Astrocyte (in vitro differentiated cells and primary cell): Measurements from ENCODE around the gene OLFM3. TPM values are rescaled to one million over a fixed set of nuclear protein-coding genes. Genes with fewer than 3 reads are reported as not detected.

Experiments
- DNase-seq: peaks from one replicate; pipeline ENCODE4 v3.0.0-alpha.2; 2010; ENCODE audit warnings: low read depth
- FAIRE-seq: peaks from 2 replicates; lab custom pipeline; 2011; peaks lifted over from hg19 to GRCh38; lab: Jason Lieb, UNC
- H2AFZ ChIP-seq: 2 replicates; pipeline ENCODE4 v1.6.0; 2012; ENCODE audit warnings: low read depth, low read length, inconsistent platforms
- H3K27ac ChIP-seq: 2 replicates; pipeline ENCODE4 v1.5.1; 2011; ENCODE audit warnings: low read depth, low read length, inconsistent platforms
- H3K27me3 ChIP-seq: 2 replicates; pipeline ENCODE4 v1.6.0; 2011; ENCODE audit warnings: low read length, inconsistent platforms; ENCODE audit not compliant: insufficient read depth
- H3K36me3 ChIP-seq: 2 replicates; pipeline ENCODE4 v1.5.1; 2011; ENCODE audit warnings: low read length, inconsistent platforms; ENCODE audit not compliant: insufficient read depth
- H3K4me1 ChIP-seq: 2 replicates; pipeline ENCODE4 v1.5.1; 2011; ENCODE audit warnings: low read length, inconsistent platforms; ENCODE audit not compliant: insufficient read depth
- H3K4me2 ChIP-seq: 2 replicates; pipeline ENCODE4 v1.6.0; 2012; ENCODE audit warnings: low read length, inconsistent platforms
- H3K4me3 ChIP-seq: 2 replicates; pipeline ENCODE4 v1.5.1; 2011; ENCODE audit warnings: low read depth, mild to moderate bottlenecking, low read length, inconsistent platforms; ENCODE audit not compliant: insufficient read depth
- H3K79me2 ChIP-seq: 2 replicates; pipeline ENCODE4 v1.6.0; 2012; ENCODE audit warnings: mild to moderate bottlenecking, low read length, inconsistent platforms; ENCODE audit not compliant: insufficient read depth
- H3K9ac ChIP-seq: 2 replicates; pipeline ENCODE4 v1.6.0; 2012; ENCODE audit warnings: mild to moderate bottlenecking, low read length, inconsistent platforms
- H3K9me3 ChIP-seq: 2 replicates; pipeline ENCODE4 v1.5.1; 2012; ENCODE audit warnings: low read depth, mild to moderate bottlenecking, low read length, inconsistent platforms; ENCODE audit not compliant: insufficient read depth
- H4K20me1 ChIP-seq: 2 replicates; pipeline ENCODE4 v1.6.0; 2012; ENCODE audit warnings: low read length, inconsistent platforms; ENCODE audit not compliant: insufficient read depth
- H3K27ac Mint-ChIP-seq: one replicate; pipeline ENCODE4 v1.8.0; 2021; ENCODE audit warnings: mild to moderate bottlenecking, mixed read lengths; ENCODE audit not compliant: unreplicated experiment
- H3K27me3 Mint-ChIP-seq: one replicate; pipeline ENCODE4 v1.8.0; 2021; ENCODE audit warnings: low read depth, mixed read lengths; ENCODE audit not compliant: unreplicated experiment
- H3K36me3 Mint-ChIP-seq: one replicate; pipeline ENCODE4 v1.8.0; 2021; ENCODE audit warnings: low read depth, mixed read lengths; ENCODE audit not compliant: unreplicated experiment
- H3K4me1 Mint-ChIP-seq: one replicate; pipeline ENCODE4 v1.8.0; 2021; ENCODE audit warnings: low read depth, mixed read lengths; ENCODE audit not compliant: unreplicated experiment
- H3K4me3 Mint-ChIP-seq: one replicate; pipeline ENCODE4 v1.8.0; 2021; ENCODE audit warnings: mild to moderate bottlenecking, moderate library complexity, mixed read lengths; ENCODE audit not compliant: unreplicated experiment
- H3K9me3 Mint-ChIP-seq: one replicate; pipeline ENCODE4 v1.8.0; 2021; ENCODE audit warnings: mild to moderate bottlenecking, mixed read lengths; ENCODE audit not compliant: unreplicated experiment
- EZH2 ChIP-seq: IDR thresholded peaks from 2 replicates; pipeline ENCODE4 v1.6.1; 2012; ENCODE audit warnings: mild to moderate bottlenecking, low read length, inconsistent platforms; ENCODE audit not compliant: insufficient read depth
- total RNA-seq: library from RNA; stranded (reverse); gene quantifications from 2 replicates; pipeline ENCODE4 v1.2.1, GENCODE V29; 2021
- TF ChIP-seq, protein P1 (sequence below): IDR thresholded peaks from 2 replicates; pipeline ENCODE4 v1.5.1; 2011; ENCODE audit warnings: low read depth, mild to moderate bottlenecking, inconsistent platforms, low read length, moderate library complexity; ENCODE audit not compliant: insufficient read depth

OLFM3 gene
- total RNA-seq, 1 donor from 2014 or later, result 0.11 TPM

DNA sequence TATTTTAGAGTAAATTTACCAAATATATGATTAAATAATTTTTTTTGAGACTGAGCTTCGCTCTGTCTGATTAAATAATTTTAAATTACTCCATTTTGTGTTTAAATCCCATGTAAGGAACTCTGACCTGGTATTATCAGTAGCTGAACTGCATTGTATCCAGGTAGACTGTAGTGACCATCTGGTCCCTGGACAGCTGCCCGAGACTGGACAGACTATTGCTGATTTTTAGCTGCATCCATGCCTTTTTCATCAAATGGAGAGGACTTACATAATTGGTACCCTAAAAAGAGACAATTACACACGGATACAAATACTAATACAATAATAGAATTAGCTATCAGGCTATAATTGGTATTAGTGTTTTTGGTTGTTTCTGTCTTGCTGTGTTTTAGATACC lies 20.6 kb downstream of the OLFM3 start:
- no peak overlapping the region for H3K27ac ChIP-seq
- H3K4me2 ChIP-seq, result no peak overlapping the region
- Mint-ChIP-seq H3K36me3 (no peaks in the 10 kb centered on the region), H3K4me1 (no peaks in the 10 kb centered on the region), H3K9me3 (no peaks in the 10 kb centered on the region), H3K4me3 (no peak overlapping the region), H3K27ac (no peak overlapping the region), H3K27me3 (no peaks in the 10 kb centered on the region)
- no peak overlapping the region for H2AFZ ChIP-seq
- H3K4me3 ChIP-seq, result no peak overlapping the region
- H3K9ac ChIP-seq, result no peak overlapping the region
- H3K36me3 ChIP-seq, result no peaks in the 10 kb centered on the region
- FAIRE-seq (no peak), DNase-seq (no peak)
- H4K20me1 ChIP-seq, result no peaks in the 10 kb centered on the region
- H3K79me2 ChIP-seq, result no peaks in the 10 kb centered on the region
- H3K4me1 ChIP-seq, result no peaks in the 10 kb centered on the region
- H3K27me3 ChIP-seq, result no peaks in the 10 kb centered on the region
- no peaks in the 10 kb centered on the region for H3K9me3 ChIP-seq
- TF ChIP-seq EZH2, result no peak
- TF ChIP-seq, protein P1, sequence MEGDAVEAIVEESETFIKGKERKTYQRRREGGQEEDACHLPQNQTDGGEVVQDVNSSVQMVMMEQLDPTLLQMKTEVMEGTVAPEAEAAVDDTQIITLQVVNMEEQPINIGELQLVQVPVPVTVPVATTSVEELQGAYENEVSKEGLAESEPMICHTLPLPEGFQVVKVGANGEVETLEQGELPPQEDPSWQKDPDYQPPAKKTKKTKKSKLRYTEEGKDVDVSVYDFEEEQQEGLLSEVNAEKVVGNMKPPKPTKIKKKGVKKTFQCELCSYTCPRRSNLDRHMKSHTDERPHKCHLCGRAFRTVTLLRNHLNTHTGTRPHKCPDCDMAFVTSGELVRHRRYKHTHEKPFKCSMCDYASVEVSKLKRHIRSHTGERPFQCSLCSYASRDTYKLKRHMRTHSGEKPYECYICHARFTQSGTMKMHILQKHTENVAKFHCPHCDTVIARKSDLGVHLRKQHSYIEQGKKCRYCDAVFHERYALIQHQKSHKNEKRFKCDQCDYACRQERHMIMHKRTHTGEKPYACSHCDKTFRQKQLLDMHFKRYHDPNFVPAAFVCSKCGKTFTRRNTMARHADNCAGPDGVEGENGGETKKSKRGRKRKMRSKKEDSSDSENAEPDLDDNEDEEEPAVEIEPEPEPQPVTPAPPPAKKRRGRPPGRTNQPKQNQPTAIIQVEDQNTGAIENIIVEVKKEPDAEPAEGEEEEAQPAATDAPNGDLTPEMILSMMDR, result no peak

DNA sequence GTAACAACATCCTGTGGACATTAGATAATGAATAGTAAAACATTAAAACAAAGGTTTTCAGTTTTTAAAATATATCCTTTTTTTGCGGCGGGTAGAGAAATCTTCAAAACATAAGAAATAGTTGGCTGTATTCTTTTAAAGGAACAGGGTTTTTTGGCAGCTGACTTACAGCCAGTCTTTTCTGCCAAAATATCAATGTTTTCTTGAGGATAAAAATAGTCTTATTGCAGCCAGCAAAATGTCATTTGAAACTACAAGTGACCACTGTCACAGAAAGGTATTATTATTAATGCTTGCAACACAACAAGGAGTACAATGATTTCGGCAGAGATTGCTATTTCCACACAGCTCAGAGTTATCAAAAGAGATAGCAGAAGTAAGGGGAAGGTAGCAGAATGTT lies 21.4 kb downstream of the OLFM3 start:
- DNase-seq, result no peak
- no peak overlapping the region for H3K4me2 ChIP-seq
- Mint-ChIP-seq H3K4me1 (no peaks in the 10 kb centered on the region), H3K9me3 (no peaks in the 10 kb centered on the region), H3K4me3 (no peak overlapping the region), H3K36me3 (no peaks in the 10 kb centered on the region), H3K27ac (no peak overlapping the region), H3K27me3 (no peaks in the 10 kb centered on the region)
- no peaks in the 10 kb centered on the region for H3K27me3 ChIP-seq
- no peaks in the 10 kb centered on the region for H3K4me1 ChIP-seq
- H3K79me2 ChIP-seq, result no peaks in the 10 kb centered on the region
- no peak overlapping the region for H2AFZ ChIP-seq
- no peaks in the 10 kb centered on the region for H3K36me3 ChIP-seq
- TF ChIP-seq EZH2, result no peak
- TF ChIP-seq, protein P1, result no peak
- no peak overlapping the region for H3K4me3 ChIP-seq
- H3K27ac ChIP-seq, result no peak overlapping the region
- H3K9ac ChIP-seq, result no peak overlapping the region
- no peak for FAIRE-seq
- no peaks in the 10 kb centered on the region for H4K20me1 ChIP-seq
- no peaks in the 10 kb centered on the region for H3K9me3 ChIP-seq

DNA sequence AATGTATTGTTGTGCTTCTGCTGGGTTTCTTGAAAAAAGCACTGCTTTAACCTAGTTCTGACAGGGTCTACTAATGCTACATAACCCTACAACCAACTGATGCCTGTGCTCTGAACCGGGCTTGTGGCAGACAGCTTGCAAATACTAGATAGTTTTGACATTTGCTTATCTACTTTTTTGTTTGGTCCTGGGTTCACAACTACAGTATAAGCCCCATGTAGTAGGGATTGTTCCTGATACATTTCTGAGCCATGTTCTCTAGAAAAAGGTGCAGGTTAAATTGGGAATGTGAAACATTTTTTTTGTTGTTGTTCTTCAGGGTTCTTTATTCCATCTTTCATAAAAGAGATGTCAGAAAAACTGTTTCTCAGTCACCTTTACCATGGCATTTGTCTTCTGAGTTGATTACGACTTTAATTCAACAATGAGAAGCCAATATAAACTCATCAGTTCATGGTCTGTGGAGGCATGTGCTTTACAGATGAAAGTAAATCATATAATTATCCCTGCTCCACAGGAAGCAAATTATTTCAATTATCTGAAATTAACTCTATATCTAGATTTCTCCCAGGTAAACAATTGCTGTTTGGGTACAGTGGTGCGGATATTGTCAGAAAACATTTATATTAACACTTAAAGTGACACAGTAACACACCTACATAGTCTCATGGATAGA lies 22.0 kb downstream of the OLFM3 start:
- Histone ChIP-seq H3K4me3 (no peak overlapping the region), H3K36me3 (no peaks in the 10 kb centered on the region), H3K9me3 (no peaks in the 10 kb centered on the region), H3K4me1 (no peaks in the 10 kb centered on the region), H3K27me3 (no peaks in the 10 kb centered on the region), H3K27ac (no peak overlapping the region), H4K20me1 (no peaks in the 10 kb centered on the region), H3K79me2 (no peaks in the 10 kb centered on the region), H3K9ac (no peak overlapping the region), H2AFZ (no peak overlapping the region), H3K4me2 (no peak overlapping the region)
- TF ChIP-seq EZH2, result no peak
- TF ChIP-seq, protein P1, result no peak
- DNase-seq, result no peak
- Mint-ChIP-seq H3K27ac (no peak overlapping the region), H3K4me1 (no peaks in the 10 kb centered on the region), H3K4me3 (no peak overlapping the region), H3K9me3 (no peaks in the 10 kb centered on the region), H3K27me3 (no peaks in the 10 kb centered on the region), H3K36me3 (no peaks in the 10 kb centered on the region)
- FAIRE-seq, result no peak
